GM12864 (cell line): ENCODE results near the gene OAT.
A peak's percentile ranks its signal among the peaks of the same experiment; 100 is the strongest.

Experiments
- DNase-seq: peaks from one replicate; pipeline ENCODE4 v3.0.0-alpha.2; 2011; ENCODE audit warnings: low read depth
- H3K4me3 ChIP-seq: 2 replicates; pipeline ENCODE4 v1.5.1; 2011; ENCODE audit warnings: mild to moderate bottlenecking, low read depth, low read length, control low read depth
- TF ChIP-seq, protein P1 (sequence below): IDR thresholded peaks from 2 replicates; pipeline ENCODE4 v1.5.1; 2011; ENCODE audit warnings: low read depth, mild to moderate bottlenecking, moderate library complexity, low read length, control low read depth, inconsistent platforms; ENCODE audit errors: missing control alignments

The OAT gene

GRCh38 chr10:124417895-124418725 is 613 bp downstream of the OAT start:
- no peak for DNase-seq

DNA sequence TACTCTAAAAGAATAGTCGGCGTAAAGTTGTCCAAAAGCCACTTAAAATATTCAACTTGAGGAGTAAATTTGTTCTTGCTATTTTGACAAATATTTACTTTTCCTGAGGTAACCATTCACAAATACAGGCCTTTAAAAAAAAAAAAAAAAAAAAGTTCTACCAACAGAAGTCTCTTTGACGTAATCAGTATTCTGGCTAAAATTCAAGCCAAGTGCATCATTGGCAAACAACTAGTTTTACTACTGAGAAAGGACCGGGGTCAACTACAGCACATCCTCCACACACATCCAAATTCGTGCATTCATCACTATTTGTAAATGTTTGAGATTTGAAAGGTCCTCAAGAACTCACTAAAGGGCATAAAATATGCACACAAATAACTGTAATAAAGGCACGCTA is 2.0 kb downstream of the OAT start:
- TF ChIP-seq, protein P1, sequence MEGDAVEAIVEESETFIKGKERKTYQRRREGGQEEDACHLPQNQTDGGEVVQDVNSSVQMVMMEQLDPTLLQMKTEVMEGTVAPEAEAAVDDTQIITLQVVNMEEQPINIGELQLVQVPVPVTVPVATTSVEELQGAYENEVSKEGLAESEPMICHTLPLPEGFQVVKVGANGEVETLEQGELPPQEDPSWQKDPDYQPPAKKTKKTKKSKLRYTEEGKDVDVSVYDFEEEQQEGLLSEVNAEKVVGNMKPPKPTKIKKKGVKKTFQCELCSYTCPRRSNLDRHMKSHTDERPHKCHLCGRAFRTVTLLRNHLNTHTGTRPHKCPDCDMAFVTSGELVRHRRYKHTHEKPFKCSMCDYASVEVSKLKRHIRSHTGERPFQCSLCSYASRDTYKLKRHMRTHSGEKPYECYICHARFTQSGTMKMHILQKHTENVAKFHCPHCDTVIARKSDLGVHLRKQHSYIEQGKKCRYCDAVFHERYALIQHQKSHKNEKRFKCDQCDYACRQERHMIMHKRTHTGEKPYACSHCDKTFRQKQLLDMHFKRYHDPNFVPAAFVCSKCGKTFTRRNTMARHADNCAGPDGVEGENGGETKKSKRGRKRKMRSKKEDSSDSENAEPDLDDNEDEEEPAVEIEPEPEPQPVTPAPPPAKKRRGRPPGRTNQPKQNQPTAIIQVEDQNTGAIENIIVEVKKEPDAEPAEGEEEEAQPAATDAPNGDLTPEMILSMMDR = no peak

More at GRCh38 chr10:124417895-124418725, 613 bp downstream of the OAT start:
- peak overlapping the region; percentile 55 for H3K4me3 ChIP-seq
- TF ChIP-seq, protein P1 = no peak

GRCh38 chr10:124415210-124415609 is 3.5 kb downstream of the OAT start:
- no peak overlapping the region for H3K4me3 ChIP-seq
- TF ChIP-seq, protein P1 = no peak
- no peak for DNase-seq

More for the DNA sequence above, 2.0 kb downstream of the OAT start:
- no peak overlapping the region for H3K4me3 ChIP-seq
- DNase-seq = no peak

DNA sequence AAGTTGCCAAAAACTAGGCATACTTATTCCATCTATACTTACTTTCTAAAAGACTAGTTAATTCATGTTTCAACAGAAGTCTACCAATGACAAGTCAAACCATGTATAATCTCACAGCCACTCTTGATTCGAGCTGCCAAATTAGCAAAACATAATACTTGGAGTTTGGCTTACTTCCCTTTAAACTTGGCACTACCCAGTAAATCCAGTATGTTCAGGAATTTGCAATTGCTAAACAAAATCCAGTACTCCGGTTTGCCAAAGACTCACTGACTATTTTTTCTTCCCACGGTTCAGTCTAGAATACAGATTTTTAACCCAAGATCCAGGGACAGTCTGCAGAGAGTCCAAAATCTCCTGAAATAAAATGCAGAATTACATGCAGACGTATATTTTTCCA is 4.6 kb downstream of the OAT start:
- TF ChIP-seq, protein P1 = no peak
- no peak overlapping the region for H3K4me3 ChIP-seq
- no peak for DNase-seq

GRCh38 chr10:124409696-124410095 is 9.0 kb downstream of the OAT start:
- H3K4me3 ChIP-seq = no peak overlapping the region
- TF ChIP-seq, protein P1 = no peak
- no peak for DNase-seq

GRCh38 chr10:124408357-124408756 is 10.4 kb downstream of the OAT start:
- no peak for DNase-seq
- TF ChIP-seq, protein P1 = no peak
- H3K4me3 ChIP-seq = no peak overlapping the region

DNA sequence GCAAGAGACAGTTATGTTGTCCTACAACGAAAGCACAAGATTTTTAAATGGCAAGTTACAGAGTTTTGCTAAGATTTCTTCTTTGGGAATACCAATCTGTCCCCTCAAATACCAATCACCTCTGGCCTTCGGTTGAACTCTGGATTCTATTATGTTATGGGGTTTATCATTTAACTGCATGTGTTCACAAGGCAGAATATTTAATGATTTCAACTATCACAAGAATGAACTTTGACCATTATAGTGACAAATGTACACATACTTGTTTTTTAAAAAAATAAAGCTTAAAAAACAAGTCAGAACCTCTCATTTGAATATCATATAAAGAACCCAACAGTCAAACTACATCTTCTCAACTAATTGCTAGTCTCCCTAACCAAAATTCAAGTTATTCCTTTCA is 11.3 kb downstream of the OAT start:
- no peak for DNase-seq
- TF ChIP-seq, protein P1 = no peak
- H3K4me3 ChIP-seq = no peak overlapping the region
